ENCODE results near the gene CCRL2. TPM values are rescaled to one million over a fixed set of nuclear protein-coding genes. Genes with fewer than 3 reads are reported as not detected.

CCRL2 gene
- total RNA-seq, 4 donors from 2014 or later, result 0.59 to 1.4 (median 0.99) TPM

DNA sequence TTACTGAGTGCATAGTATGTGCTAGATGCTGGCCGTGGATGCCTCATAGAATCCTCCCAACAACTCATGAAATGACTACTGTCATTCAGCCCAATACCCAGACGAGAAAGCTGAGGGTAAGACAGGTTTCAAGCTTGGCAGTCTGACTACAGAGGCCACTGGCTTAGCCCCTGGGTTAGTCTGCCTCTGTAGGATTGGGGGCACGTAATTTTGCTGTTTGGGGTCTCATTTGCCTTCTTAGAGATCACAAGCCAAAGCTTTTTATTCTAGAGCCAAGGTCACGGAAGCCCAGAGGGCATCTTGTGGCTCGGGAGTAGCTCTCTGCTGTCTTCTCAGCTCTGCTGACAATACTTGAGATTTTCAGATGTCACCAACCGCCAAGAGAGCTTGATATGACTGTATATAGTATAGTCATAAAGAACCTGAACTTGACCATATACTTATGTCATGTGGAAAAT lies 37.4 kb upstream of the CCRL2 start:
- DNase-seq (ENCODE audit: low spot score in 2 of 2), result no peak
- TF ChIP-seq, protein P1, sequence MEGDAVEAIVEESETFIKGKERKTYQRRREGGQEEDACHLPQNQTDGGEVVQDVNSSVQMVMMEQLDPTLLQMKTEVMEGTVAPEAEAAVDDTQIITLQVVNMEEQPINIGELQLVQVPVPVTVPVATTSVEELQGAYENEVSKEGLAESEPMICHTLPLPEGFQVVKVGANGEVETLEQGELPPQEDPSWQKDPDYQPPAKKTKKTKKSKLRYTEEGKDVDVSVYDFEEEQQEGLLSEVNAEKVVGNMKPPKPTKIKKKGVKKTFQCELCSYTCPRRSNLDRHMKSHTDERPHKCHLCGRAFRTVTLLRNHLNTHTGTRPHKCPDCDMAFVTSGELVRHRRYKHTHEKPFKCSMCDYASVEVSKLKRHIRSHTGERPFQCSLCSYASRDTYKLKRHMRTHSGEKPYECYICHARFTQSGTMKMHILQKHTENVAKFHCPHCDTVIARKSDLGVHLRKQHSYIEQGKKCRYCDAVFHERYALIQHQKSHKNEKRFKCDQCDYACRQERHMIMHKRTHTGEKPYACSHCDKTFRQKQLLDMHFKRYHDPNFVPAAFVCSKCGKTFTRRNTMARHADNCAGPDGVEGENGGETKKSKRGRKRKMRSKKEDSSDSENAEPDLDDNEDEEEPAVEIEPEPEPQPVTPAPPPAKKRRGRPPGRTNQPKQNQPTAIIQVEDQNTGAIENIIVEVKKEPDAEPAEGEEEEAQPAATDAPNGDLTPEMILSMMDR (IDR thresholded peaks at IDR 0.05), result no peak
- no peak for TF ChIP-seq POLR2AphosphoS5 (IDR thresholded peaks at IDR 0.05)
- no peak for TF ChIP-seq EP300 (IDR thresholded peaks at IDR 0.05)
- TF ChIP-seq POLR2A (IDR thresholded peaks at IDR 0.05), result no peak
- no peak overlapping the region for H3K4me3 ChIP-seq
- no peaks in the 10 kb centered on the region for H3K36me3 ChIP-seq
- no peak overlapping the region for H3K27ac ChIP-seq
- peaks cover 9% of the 10 kb centered on the region for H3K27me3 ChIP-seq
- WGBS, result 79% methylated on average over 6 of the region's 6 CpGs
- no peaks in the 10 kb centered on the region for H3K9me3 ChIP-seq
- H3K4me1 ChIP-seq, result no peaks in the 10 kb centered on the region

DNA sequence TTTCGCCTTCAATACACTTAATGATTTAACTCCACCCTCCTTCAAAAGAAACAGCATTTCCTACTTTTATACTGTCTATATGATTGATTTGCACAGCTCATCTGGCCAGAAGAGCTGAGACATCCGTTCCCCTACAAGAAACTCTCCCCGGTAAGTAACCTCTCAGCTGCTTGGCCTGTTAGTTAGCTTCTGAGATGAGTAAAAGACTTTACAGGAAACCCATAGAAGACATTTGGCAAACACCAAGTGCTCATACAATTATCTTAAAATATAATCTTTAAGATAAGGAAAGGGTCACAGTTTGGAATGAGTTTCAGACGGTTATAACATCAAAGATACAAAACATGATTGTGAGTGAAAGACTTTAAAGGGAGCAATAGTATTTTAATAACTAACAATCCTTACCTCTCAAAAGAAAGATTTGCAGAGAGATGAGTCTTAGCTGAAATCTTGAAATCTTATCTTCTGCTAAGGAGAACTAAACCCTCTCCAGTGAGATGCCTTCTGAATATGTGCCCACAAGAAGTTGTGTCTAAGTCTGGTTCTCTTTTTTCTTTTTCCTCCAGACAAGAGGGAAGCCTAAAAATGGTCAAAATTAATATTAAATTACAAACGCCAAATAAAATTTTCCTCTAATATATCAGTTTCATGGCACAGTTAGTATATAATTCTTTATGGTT lies 36.1 kb upstream of the CCRL2 start, which contains the start of gene CCR5:
TSS of gene CCR5 (plus strand) at position 108 of the 680 bp plus-strand sequence. CDS start 1,957 bp downstream, outside the sequence.
- Histone ChIP-seq H3K27ac (no peak within 1 kb of the TSS), H3K9me3 (no peaks in the 10 kb centered on the region), H3K4me1 (no peaks in the 10 kb centered on the region), H3K36me3 (no peaks in the 10 kb centered on the region), H3K4me3 (no peak within 1 kb of the TSS), H3K27me3 (peaks cover 9% of the 10 kb centered on the region)
- 47% methylated on average over 5 of the region's 5 CpGs for WGBS
- no peak for DNase-seq (ENCODE audit: low spot score in 2 of 2)
- TF ChIP-seq POLR2AphosphoS5 (IDR thresholded peaks at IDR 0.05), result no peak
- TF ChIP-seq POLR2A (IDR thresholded peaks at IDR 0.05), result no peak
- TF ChIP-seq, protein P1 (IDR thresholded peaks at IDR 0.05), result no peak

DNA sequence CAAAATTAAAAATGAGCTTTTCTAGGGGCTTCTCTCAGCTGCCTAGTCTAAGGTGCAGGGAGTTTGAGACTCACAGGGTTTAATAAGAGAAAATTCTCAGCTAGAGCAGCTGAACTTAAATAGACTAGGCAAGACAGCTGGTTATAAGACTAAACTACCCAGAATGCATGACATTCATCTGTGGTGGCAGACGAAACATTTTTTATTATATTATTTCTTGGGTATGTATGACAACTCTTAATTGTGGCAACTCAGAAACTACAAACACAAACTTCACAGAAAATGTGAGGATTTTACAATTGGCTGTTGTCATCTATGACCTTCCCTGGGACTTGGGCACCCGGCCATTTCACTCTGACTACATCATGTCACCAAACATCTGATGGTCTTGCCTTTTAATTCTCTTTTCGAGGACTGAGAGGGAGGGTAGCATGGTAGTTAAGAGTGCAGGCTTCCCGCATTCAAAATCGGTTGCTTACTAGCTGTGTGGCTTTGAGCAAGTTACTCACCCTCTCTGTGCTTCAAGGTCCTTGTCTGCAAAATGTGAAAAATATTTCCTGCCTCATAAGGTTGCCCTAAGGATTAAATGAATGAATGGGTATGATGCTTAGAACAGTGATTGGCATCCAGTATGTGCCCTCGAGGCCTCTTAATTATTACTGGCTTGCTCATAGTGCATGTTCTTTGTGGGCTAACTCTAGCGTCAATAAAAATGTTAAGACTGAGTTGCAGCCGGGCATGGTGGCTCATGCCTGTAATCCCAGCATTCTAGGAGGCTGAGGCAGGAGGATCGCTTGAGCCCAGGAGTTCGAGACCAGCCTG lies 35.3 kb upstream of the CCRL2 start:
- TF ChIP-seq, protein P1 (IDR thresholded peaks at IDR 0.05), result no peak
- TF ChIP-seq POLR2A (IDR thresholded peaks at IDR 0.05) (no peak), EP300 (IDR thresholded peaks at IDR 0.05) (no peak), POLR2AphosphoS5 (IDR thresholded peaks at IDR 0.05) (no peak)
- WGBS, result 71% methylated on average over 10 of the region's 10 CpGs
- Histone ChIP-seq H3K9me3 (no peaks in the 10 kb centered on the region), H3K36me3 (no peaks in the 10 kb centered on the region), H3K4me1 (no peaks in the 10 kb centered on the region), H3K4me3 (no peak overlapping the region), H3K27me3 (peaks cover 9% of the 10 kb centered on the region), H3K27ac (no peak overlapping the region)
- DNase-seq (ENCODE audit: low spot score in 2 of 2), result no peak

DNA sequence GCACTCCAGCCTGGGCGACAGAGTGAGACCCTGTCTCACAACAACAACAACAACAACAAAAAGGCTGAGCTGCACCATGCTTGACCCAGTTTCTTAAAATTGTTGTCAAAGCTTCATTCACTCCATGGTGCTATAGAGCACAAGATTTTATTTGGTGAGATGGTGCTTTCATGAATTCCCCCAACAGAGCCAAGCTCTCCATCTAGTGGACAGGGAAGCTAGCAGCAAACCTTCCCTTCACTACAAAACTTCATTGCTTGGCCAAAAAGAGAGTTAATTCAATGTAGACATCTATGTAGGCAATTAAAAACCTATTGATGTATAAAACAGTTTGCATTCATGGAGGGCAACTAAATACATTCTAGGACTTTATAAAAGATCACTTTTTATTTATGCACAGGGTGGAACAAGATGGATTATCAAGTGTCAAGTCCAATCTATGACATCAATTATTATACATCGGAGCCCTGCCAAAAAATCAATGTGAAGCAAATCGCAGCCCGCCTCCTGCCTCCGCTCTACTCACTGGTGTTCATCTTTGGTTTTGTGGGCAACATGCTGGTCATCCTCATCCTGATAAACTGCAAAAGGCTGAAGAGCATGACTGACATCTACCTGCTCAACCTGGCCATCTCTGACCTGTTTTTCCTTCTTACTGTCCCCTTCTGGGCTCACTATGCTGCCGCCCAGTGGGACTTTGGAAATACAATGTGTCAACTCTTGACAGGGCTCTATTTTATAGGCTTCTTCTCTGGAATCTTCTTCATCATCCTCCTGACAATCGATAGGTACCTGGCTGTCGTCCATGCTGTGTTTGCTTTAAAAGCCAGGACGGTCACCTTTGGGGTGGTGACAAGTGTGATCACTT lies 34.3 kb upstream of the CCRL2 start:
- peaks cover 9% of the 10 kb centered on the region for H3K27me3 ChIP-seq
- no peaks in the 10 kb centered on the region for H3K4me1 ChIP-seq
- WGBS, result 90% methylated on average over 9 of the region's 9 CpGs
- TF ChIP-seq POLR2A (IDR thresholded peaks at IDR 0.05) (no peak), EP300 (IDR thresholded peaks at IDR 0.05) (no peak), POLR2AphosphoS5 (IDR thresholded peaks at IDR 0.05) (no peak)
- TF ChIP-seq, protein P1 (IDR thresholded peaks at IDR 0.05), result peak; percentile 9 to 54
- no peak for DNase-seq (ENCODE audit: low spot score in 2 of 2)
- H3K27ac ChIP-seq, result no peak overlapping the region
- H3K4me3 ChIP-seq, result no peak overlapping the region
- no peaks in the 10 kb centered on the region for H3K9me3 ChIP-seq
- no peaks in the 10 kb centered on the region for H3K36me3 ChIP-seq

All from suprapubic skin (tissue), 4 donors.